Activated effector memory CD4-positive, alpha-beta T cell treated with Interleukin-2 at 50 U/mL for 16 hours (primary cell): Measurements from ENCODE around the gene TIMP2.
"Not testable (repeated sequence)": the region's sequence is repeated elsewhere in the genome, so short reads cannot be mapped to it uniquely, and the experiment has no call there.

Source experiments
- DNase-seq: peaks from one replicate; pipeline ENCODE4 v3.0.0-alpha.2; 2020

The TIMP2 gene

DNA sequence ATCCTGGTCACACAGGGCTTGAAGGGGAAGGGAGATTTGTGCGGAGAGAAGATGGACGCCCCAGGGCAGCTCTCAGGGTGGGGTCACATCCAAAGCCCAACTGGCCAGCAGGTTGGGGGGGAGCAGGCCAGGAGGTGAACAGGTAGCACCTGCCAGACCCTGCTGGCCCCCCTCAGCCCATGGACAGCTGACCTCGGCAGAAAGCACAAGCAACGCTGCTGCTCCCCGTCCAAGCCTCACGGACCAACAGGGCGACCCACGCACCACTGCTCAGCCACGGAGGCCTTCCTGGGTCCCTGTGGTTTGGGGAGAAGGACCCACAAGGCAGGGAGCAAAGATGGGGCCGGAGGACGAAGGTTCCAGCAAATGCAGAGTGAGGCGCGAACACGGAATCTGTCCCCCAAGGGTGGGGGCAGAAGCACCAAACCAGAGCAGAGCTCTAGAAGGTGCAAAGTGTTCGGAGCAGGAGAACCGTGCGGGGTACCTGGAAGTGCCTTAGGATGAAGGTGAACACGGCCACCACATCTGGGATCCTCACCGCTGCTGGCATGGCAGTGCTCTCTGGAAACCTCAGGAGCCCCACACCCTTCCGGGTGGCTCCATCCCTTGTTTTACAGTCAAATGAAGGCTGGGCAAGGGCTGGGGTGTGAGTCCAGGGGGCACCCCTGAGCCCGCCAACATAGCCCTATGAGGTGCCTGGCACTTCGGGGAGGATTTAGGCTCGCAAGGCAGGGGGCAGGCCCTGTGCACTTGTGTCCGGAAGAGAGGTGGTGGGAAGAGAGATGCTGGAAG lies 40.1 kb downstream of the TIMP2 start:
- DNase-seq, result no peak

DNA sequence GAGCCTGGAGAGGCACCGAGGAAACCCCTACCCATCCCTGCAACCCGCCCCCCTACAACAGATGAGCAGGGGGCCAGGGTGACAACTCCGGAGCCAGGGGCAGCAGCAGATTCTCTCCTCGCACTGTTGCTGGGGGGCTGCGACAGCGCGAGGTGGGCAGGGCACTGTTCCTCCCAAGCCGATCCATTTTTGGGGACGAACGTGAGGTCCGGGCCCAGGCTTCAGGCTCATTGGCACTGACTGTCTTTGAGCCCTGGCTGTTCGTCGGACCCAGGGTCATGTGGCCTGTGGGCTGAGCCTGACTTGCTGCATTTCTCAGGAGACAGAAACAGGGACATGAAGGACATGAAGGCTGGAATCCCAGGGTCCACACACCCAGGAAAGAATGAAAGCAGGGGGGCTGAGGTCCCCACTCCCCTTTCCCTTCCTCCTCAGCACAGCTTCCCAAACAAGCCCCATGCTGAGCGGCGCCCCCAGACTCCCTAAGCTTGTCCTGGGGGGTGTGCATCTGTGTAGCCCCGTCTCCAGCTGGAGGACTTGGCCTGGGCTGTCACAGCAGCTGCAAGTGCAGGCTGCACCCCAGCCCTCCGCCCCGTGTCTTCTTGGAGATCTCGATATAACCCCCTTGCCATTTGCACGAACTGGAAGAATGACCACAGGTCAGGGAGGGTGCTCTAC lies 40.9 kb downstream of the TIMP2 start:
- DNase-seq, result no peak

DNA sequence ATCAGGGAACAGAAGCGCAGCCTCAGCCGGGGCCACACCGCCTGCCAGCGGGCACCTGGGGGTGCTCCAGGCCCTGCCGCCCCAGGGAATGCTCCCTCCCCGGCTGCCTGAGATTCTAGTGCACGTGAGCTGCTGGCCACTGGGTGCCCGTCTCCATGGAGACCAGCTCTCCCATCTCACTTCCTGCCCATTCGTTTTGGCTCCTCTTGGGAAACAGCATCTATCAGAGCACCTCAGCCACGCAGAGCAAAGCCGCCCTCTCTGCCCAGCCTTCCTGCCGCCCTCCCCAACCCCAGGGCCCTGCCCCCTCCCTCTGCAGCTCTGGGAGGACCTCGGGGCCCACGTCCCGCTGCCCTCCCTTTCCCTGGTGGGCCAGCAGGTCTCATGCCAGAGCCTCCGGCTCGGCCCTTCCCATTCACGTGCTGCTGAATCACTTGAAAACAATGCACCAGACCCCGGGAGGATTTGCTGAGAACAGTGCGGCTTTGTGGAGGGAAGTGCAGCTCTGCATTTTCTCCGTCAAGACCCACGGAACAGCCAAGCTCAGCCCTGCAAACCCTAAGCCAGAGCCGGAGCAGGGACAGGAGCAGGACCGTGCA lies 41.6 kb downstream of the TIMP2 start:
- no peak for DNase-seq

DNA sequence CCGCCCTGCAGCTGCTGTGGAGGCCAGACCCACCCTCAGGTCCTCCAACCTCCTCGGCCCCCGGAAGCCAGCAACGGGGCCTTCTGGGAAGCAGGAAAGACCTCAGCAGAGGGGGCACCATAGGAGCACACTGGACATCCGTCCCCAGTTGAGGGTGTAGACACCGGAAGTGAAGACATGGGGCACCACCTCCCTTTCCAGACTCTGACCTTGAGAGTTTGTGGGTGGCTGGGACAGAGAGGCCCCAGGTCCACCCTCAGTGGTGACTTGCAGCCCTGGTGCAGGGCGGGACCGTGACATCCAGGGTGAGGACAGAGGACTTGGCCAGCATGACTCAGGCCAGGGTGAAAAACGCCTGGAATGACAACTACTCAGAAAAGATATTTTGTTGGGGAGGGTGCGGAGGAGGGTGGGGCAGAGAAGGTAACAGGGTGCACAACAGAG lies 42.1 kb downstream of the TIMP2 start:
- DNase-seq, result no peak

DNA sequence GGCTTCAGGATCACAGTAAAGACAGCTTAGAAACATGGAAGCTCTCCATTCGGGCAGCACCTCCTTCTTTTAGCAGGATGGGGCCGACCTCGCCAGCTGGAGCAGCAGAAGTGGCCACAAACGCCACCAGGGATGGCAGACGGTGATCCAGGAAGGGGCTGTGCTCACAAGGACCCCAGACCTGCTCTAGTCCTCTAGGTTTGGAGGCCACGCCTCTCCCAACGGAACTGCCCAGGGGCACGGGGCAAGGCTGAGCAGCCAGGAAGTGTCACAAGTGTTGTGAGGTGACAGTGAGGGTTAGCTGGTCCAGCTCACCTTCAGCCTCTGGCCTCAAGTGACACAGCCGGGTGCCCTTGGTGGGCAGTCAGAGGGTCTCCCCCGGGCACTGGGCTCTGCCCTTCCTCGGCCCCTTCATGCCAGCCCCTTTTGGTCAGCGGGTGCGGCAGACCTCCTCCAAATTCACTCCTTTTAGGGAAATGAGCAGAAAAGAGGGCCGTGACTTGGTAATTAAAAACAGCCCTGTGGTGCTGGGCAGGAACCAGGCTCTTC lies 42.6 kb downstream of the TIMP2 start:
- DNase-seq, result no peak

DNA sequence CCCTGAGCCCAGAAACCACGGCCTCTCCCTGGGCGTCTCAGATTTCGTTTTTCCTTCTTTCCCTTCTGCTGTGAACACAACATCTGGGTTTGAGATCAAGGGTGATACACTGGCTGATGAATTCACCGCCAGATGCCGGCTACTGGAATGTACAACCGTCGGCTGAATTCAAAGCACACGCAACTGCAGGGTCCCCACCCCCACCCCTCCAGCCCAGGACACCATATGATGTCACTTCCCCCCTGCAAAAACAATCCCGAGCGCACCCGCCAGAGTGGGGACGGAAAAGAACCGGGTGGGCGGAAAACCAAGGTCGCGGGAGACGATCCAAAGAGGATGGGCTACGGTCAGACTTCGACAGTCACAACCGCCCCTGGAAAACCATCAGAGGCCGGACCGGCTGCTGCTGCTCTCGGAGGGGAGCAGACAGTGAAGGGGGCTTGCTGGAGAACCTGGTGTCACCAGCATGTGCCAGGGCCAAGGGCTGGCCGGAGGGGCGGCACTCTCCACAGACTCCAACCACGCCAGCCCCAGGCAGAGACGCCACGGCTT lies 45.5 kb downstream of the TIMP2 start:
- DNase-seq, result no peak

DNA sequence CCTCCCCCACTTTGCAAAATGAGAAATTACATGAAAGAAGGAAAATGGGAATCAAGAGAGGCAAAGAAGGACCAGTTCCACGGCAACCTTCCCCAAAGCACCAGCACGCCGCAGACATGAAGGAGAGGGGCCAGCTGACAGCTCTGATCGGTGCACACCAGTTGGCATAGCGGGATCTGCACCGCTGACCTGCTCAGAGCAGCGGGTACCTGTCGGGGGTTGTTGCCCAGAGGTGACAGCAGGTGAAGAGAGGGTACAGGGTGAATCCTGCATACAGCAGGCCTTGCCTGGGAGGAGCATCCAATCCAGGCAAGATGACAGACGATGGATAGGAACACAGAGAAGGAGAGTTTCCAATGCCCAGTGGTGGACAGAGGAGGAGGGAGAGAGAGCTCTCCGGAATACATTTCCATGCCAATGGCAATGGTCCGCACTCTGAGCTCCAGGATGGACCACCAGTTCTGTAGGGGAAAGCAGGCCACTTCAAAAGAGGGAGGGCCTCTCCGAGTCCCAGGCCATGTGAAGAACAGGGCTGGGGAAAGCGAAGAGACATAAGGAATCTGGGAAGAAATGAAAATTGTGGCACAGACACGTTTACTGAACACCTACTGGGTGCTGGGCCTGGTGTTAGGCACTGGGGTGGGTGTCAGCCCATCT lies 46.2 kb downstream of the TIMP2 start:
- no peak for DNase-seq

DNA sequence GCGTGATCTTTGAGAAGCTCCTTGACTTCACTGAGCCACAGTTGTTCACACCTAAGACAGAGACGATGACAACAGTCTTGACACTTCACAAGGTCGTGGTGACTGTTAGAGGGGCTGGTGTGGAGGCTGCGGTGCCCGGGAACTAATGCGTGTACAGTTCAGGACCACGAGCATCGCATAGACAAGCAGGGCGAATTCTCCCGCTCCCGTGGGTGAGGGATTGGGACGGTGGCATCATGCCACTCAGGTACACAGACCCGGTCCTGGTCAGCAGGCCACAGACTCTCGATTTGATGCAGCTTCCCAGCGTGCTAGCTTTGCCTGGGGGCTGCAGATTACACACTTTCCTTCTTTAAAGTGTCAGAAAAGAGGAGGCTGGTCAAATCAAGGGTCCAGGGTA lies 46.9 kb downstream of the TIMP2 start:
- DNase-seq, result no peak

DNA sequence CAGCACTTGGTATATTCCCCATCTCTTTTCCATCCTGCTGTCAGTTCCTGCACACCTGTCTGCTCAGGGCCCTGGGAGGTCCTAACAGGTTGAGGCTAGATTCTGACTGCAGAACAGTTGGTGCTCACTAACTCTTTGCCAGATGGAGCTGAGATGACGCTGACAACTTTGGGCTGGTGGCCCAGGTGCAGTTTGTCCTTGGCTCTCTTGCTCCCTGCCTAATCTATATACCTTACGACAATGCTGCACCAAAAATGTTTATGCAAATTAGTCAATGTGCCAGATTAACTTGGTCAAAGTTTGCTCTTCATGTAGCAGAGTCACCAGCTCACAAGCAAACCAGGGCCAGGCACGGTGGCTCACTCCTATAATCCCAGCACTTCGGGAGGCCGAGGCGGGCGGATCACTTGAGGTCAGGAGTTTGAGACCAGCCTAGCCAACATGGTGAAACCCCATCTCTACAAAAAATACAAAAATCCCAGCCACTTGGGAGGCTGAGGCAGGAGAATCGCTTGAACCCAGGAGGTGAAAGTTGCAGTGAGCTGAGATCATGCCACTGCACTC lies 48.2 kb downstream of the TIMP2 start:
- not testable (repeated sequence) for DNase-seq

DNA sequence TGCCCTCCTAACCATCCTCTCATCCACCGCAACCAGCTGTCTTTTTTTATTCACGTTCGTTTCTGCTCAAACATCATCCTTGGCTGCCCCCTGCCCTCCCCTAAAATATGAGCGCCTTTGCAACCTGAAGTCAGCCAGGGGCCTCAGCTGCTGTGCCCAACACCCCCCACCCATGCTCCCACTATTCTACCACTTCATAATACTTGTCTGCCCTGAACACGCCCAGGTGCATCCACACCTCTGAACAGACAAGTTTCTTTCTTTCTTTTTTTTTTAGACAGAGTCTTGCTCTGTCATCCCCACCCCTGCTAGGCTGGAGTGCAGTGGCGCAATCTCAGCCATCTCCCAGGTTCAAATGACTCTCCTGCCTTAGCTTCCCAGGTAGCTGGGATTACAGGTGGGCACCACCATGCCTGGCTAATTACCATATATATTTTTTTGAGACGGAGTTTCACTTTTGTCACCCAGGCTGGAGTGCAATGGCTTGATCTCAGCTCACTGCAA lies 49.0 kb downstream of the TIMP2 start:
- DNase-seq, result no peak

DNA sequence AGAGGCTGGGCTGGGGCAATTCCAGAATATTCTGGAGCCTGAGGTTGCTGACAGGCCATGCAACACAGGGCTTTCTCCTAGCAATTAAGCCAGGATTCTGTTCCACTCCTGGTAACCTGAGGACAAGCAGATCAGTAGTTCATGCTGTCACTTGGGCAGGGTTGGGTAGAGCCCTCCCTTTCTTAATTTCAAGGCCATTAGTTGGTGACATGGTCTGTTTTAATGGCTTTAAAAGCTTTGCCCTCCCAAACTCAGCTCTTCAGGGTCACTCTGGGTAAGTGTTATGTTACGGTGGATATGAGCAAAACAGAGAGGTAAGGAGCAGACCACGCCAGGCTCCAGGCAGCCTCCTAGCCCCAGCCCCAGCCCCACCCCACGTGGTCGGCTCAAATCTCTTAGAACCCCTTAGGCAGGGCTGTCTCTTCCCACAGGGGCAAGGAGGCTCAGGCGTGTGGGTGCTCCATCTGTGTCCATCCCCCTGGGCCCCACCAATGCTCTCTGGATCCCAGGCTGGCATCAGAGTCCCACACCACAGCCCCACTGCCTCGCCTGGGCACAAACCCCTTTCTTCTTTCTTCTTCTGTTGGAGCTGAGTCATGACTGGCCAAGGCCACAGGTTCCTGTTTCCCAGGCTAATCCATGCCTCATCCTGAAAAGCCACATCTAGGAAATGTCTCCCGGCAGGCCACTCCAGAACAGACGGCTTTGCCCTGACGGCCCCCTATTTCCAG lies 49.7 kb downstream of the TIMP2 start:
- no peak for DNase-seq

DNA sequence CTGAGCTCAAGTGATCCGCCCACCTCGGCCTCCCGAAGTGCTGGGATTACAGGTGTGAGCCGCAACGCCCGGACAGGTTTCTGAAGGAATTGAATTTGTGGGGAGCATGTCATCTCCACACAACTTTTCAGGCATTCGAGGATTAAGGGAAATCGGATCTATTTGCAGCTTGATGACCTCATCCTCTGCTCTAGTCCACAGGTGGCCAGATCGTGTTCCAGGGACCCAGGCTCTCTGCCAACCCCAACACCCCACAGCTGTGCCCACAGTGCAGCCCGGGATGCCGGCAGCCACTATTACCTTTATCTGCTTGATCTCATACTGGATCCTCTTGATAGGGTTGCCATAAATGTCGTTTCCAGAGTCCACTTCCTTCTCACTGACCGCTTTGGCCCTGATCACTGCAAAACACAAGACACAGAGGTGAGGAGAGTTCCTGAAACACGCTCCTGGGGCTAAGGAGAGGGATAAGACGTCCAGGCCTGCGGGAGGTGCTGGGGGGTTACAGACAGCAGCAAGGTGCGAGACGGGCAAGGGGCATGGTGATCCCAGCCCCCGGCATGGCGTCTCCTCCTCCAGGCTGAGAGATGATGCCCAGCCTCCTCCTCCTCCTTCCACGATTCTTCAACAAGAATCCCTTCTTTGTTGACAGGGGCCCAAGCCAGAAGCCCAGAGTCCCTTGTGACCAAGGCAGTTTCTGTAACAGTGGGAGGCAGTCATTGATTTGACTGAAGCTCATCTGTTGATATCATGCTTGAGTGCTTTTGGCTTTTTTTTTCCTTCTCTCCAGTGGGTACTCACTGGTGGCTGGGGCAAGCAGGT lies 51.5 kb downstream of the TIMP2 start:
- DNase-seq, result no peak

DNA sequence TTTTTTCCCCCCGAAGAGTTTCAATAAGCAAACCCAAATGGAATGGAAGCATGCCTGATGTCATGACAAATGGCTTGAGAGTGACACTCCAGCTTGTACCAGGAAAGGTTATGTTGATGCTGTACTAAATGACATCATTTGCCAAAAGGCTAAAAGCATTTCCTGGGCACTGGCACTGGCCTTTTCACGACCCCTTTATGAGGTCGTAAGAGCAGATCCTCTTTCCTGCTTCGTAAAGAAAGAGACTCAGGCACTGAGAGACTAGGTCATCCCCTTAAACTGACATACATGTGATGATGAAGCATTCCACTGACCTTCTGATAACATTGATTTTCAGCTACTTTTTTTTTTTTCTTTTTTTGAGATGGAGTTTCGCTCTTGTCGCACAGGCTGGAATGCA lies 52.7 kb downstream of the TIMP2 start:
- DNase-seq, result no peak

DNA sequence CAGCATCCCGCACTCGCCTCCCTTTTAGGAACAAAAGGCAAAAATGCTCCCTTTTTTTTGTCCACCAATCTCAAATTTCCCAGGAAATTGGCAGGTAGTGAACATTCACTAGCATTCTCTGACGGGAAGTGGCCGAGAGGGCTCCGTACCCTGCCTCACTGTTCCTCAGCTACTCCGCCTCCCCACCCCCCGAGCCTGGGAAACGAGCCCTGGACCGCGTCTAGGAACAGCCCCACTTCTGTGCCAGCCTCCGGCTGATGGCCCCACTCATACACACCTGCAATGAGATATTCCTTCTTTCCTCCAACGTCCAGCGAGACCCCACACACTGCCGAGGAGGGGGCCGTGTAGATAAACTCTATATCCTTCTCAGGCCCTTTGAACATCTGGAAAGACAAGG lies 54.6 kb downstream of the TIMP2 start:
- no peak for DNase-seq

DNA sequence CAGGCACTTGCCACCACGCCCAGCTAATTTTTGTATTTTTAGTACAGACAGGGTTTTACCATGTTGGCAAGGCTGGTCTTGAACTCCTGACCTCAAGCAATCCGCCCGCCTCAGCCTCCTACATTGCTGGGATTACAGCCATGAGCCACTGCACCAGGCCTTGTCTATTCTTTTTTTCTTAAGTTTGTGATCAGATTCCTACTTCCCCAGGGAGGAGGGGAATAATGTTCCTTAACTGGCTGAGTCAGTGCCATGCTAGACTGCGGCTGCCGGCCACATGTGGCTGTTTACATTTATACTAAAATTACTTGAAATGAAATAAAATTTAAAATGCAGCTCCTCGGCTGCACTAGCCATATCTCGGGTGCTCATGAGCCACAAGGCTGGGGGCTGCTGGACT lies 56.8 kb downstream of the TIMP2 start:
- DNase-seq, result no peak

DNA sequence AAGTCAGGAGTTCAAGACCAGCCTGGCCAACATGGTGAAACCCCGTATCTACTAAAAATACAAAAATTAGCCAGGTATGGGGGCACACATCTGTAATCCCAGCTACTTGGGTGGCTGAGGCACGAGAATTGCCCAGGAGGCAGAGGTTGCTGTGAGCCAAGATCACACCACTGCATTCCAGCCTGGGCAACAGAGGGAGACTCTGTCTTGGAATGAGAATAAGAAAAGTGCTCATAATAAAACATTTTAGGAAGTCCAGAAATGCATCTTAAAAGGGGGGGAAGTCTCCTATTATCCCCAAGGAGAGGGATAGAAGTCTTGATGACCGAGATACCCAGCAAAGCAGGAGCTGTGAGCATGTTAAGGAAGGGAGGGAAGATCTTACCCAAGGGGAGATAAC lies 58.1 kb downstream of the TIMP2 start:
- not testable (repeated sequence) for DNase-seq

DNA sequence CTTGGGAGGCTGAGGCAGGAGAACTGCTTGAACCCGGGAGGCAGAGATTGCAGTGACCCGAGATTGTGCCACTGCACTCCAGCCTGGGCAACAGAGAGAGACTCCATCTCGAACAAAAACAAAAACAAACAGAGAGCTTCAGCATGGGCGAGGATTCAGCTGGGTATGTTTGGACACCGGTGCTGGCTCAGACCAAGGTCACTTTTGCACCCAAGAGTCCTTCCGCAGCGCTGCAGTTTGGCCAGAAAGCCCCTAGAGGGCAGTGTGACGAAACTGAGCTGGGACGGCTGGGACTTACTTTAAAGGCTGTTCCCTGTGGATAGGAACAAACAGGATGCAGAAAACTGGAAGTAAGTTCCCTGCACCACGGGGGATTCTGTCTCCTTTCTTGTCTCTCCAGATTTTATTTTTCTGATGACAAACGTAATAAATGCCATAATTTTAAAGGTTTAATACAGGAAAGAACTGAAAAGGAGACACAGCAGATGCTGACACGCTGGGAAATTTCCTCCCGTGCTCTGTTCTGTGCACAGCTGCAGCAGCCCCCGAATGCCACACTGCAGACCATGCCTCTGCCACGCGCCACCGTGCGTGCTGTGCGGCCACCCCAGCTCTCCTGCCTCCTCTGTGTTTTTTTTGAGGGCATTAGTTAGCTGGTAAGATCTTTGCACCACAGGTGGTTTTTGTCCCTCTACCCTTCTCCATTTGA lies 59.4 kb downstream of the TIMP2 start:
- DNase-seq, result peak; percentile 38

DNA sequence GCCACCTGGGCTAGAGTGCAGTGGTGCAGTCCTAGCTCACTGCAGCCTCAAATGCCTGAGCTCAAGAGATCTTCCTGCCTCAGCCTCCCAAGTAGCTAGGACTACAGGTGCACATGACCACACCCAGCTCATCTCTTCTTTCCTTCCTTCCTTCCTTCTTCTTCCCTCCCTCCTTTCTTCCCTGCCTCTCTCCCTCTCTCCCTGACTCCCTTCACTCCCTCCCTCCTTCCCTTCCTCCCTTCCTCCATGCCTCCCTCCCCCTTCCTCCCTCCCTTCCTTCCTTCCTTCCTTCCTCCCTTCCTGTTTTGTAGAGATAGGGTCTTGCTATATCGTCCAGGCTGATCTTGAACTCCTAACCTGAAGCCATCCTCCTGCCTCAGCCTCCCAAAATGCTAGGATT lies 61.1 kb downstream of the TIMP2 start:
- no peak for DNase-seq

DNA sequence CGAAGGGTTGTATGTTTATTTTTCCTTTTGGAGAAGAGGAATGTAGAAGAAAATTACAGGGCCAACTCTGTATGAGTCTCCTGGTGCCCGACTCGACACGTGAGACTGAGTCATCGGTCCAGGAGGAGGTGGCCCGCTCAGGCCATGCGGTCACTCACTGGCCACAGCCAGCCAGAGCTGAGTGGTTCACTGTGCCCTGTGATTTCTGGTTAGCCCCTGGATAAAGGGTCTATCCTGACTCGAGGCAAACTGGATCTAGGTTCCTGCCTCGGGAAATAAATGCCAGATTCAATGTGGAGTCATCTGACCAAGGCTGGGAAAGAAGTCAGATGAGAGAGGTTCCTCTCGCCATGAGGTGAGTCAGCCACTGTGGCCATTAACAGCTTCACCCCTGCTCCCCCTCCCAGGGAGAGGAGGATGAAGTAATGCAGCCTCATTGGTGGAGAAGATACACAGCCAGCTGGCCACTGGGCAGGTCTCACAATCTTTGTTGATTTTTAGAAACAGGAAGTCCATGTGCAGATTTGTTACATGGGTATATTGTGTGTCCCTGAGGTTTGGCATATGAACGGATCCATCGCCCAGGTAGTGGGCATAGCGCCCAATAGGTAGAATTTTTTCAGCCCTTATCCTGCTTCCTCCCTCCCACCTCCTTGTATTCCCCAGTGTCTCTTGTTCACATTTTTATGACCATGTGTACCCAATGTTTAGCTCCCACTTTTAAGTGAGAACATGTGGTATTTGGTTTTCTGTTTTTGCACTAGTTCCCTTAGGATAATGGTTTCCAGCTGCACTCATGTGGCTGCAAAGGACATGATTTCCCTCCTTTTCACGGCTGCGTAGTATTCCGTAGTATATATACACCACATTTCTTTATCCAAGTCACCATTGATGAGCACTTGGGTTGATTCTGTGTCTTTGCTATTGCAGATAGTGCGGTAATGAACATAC lies 62.8 kb downstream of the TIMP2 start:
- DNase-seq, result no peak
